SHP77 (cell line): ENCODE data around the gene DLST.

Experiments
- DNase-seq, 2 experiments: peaks; one replicate each; lab custom pipeline; 2025; lab: John Stamatoyannopoulos, UW

The DLST gene

GRCh38 chr14:74860899-74861733 is 20.6 kb upstream of the DLST start:
- peak; percentile 63 to 79 for DNase-seq

- DNase-seq, result no peak
Measured at GRCh38 chr14:74861734-74862090, 20.0 kb upstream of the DLST start.

GRCh38 chr14:74863274-74863673 is 18.4 kb upstream of the DLST start:
- DNase-seq, result no peak

- no peak for DNase-seq
Measured at GRCh38 chr14:74864198-74864597, 17.5 kb upstream of the DLST start.

- no peak for DNase-seq
Measured at GRCh38 chr14:74865156-74865555, 16.6 kb upstream of the DLST start.

- DNase-seq, result no peak
Measured at GRCh38 chr14:74866708-74867389, 14.9 kb upstream of the DLST start.

- no peak for DNase-seq
Measured at GRCh38 chr14:74867673-74868072, 14.0 kb upstream of the DLST start.

- no peak for DNase-seq
Measured at GRCh38 chr14:74868739-74869138, 13.0 kb upstream of the DLST start.

- DNase-seq, result no peak
Measured at GRCh38 chr14:74871819-74872218, 9.9 kb upstream of the DLST start.

GRCh38 chr14:74875204-74875603 is 6.5 kb upstream of the DLST start:
- DNase-seq, result no peak

GRCh38 chr14:74875941-74876913 is 5.5 kb upstream of the DLST start, which contains the start of gene PROX2:
TSS of gene PROX2 (minus strand) at chr14:74876145. CDS start at chr14:74863834, 12,311 bp downstream.
- no peak for DNase-seq

GRCh38 chr14:74879427-74880182 is 2.1 kb upstream of the DLST start:
- DNase-seq, result no peak

- no peak for DNase-seq
Measured at GRCh38 chr14:74882103-74882920, 596 bp downstream of the DLST start.

- no peak for DNase-seq
Measured at GRCh38 chr14:74886001-74886400, 4.3 kb downstream of the DLST start.

- no peak for DNase-seq
Measured at GRCh38 chr14:74888164-74889158, 6.7 kb downstream of the DLST start.

GRCh38 chr14:74890262-74890661 is 8.5 kb downstream of the DLST start:
- no peak for DNase-seq

GRCh38 chr14:74891870-74892269 is 10.2 kb downstream of the DLST start:
- DNase-seq, result no peak

- DNase-seq, result no peak
Measured at GRCh38 chr14:74892745-74893144, 11.0 kb downstream of the DLST start.

- DNase-seq, result no peak
Measured at GRCh38 chr14:74893614-74894091, 11.9 kb downstream of the DLST start.
